HEK293 (cell line): ENCODE data around the gene CHST14.

ENCODE experiments used
- CTCF ChIA-PET: fragments of 350-600 bp; formaldehyde crosslinking; extraction: SDS; loops from one replicate; lab custom pipeline; 2021; ENCODE audit warnings: antibody characterized with exemption; lab: Yijun Ruan, JAX
- POLR2A ChIA-PET: fragments of 300-600 bp; formaldehyde crosslinking; extraction: SDS; loops from one replicate; lab custom pipeline; 2020; ENCODE audit warnings: antibody characterized with exemption, inconsistent platforms; lab: Yijun Ruan, JAX
- H3K27ac ChIP-seq: fragments of 200-500 bp; sonication (Bioruptor generic); 2 replicates; pipeline ENCODE4 v1.5.1; 2014; ENCODE audit warnings: low read depth, low read length, control low read depth, inconsistent platforms; ENCODE audit errors: extremely low read depth
- H3K36me3 ChIP-seq, 2 experiments: fragments of 200-500 bp in 1 of 2; sonication (Bioruptor generic) in 1 of 2; 1 replicate in 1 of 2; 2 replicates in 1 of 2; pipeline ENCODE4 v1.5.1; 2014 to 2017; ENCODE audit warnings: inconsistent platforms in 2 of 2, low read length in 2 of 2; ENCODE audit not compliant: control insufficient read depth in 2 of 2, insufficient read depth in 1 of 2
- H3K4me1 ChIP-seq: fragments of 200-500 bp; sonication (Bioruptor generic); 2 replicates; pipeline ENCODE4 v1.5.1; 2014; ENCODE audit warnings: mild to moderate bottlenecking, low read length, inconsistent platforms; ENCODE audit not compliant: control insufficient read depth, insufficient read depth
- H3K4me3 ChIP-seq: 2 replicates; pipeline ENCODE4 v1.5.1; 2011; ENCODE audit warnings: low read depth, mild to moderate bottlenecking, control low read depth, low read length, moderate library complexity
- H3K9me3 ChIP-seq: fragments of 200-500 bp; sonication (Bioruptor generic); 2 replicates; pipeline ENCODE4 v1.5.1; 2014; ENCODE audit warnings: low read depth, low read length, inconsistent platforms; ENCODE audit not compliant: control insufficient read depth, insufficient read depth
- EGR2 ChIP-seq: fragments of 450-650 bp; formaldehyde crosslinking; IDR thresholded peaks from 2 replicates; pipeline ENCODE4 v1.5.1; 2016; ENCODE audit warnings: low read depth, missing biosample characterization, missing genetic modification characterization
- GLIS1 ChIP-seq: fragments of 450-650 bp; formaldehyde crosslinking; IDR thresholded peaks from 2 replicates; pipeline ENCODE4 v1.5.1; 2016; ENCODE audit warnings: missing biosample characterization, missing genetic modification characterization
- SP2 ChIP-seq: fragments of 450-650 bp; formaldehyde crosslinking; IDR thresholded peaks from 2 replicates; pipeline ENCODE4 v1.5.1; 2016; ENCODE audit warnings: missing biosample characterization, missing genetic modification characterization
- TSHZ1 ChIP-seq: fragments of 450-650 bp; formaldehyde crosslinking; IDR thresholded peaks from 2 replicates; pipeline ENCODE4 v1.5.1; 2016; ENCODE audit warnings: missing biosample characterization, missing genetic modification characterization, borderline replicate concordance
- ZBTB20 ChIP-seq: fragments of 450-650 bp; formaldehyde crosslinking; IDR thresholded peaks from 2 replicates; pipeline ENCODE4 v1.5.1; 2016; ENCODE audit warnings: missing biosample characterization, missing genetic modification characterization
- ZFHX2 ChIP-seq: fragments of 450-650 bp; formaldehyde crosslinking; conservative IDR thresholded peaks from 2 replicates; pipeline ENCODE4 v1.5.1; 2016; ENCODE audit warnings: missing biosample characterization, missing genetic modification characterization
- ZFP41 ChIP-seq: fragments of 450-650 bp; formaldehyde crosslinking; IDR thresholded peaks from 2 replicates; pipeline ENCODE4 v1.5.1; 2016; ENCODE audit warnings: missing biosample characterization, missing genetic modification characterization, borderline replicate concordance
- ZIC2 ChIP-seq: fragments of 450-650 bp; formaldehyde crosslinking; IDR thresholded peaks from 2 replicates; pipeline ENCODE4 v1.5.1; 2016; ENCODE audit warnings: missing biosample characterization, missing genetic modification characterization
- ZNF174 ChIP-seq: fragments of 450-650 bp; formaldehyde crosslinking; IDR thresholded peaks from 2 replicates; pipeline ENCODE4 v1.5.0; 2017; ENCODE audit warnings: missing biosample characterization, mild to moderate bottlenecking, missing genetic modification characterization
- ZNF2 ChIP-seq: fragments of 450-650 bp; formaldehyde crosslinking; IDR thresholded peaks from 2 replicates; pipeline ENCODE4 v1.5.1; 2016; ENCODE audit warnings: missing biosample characterization, missing genetic modification characterization
- ZNF214 ChIP-seq: fragments of 450-650 bp; formaldehyde crosslinking; IDR thresholded peaks from 2 replicates; pipeline ENCODE4 v1.5.1; 2017; ENCODE audit warnings: missing biosample characterization, mild to moderate bottlenecking, missing genetic modification characterization, borderline replicate concordance
- ZNF335 ChIP-seq: fragments of 450-650 bp; formaldehyde crosslinking; conservative IDR thresholded peaks from 2 replicates; pipeline ENCODE4 v1.5.1; 2016; ENCODE audit warnings: missing biosample characterization, missing genetic modification characterization
- ZNF354C ChIP-seq: fragments of 450-650 bp; formaldehyde crosslinking; IDR thresholded peaks from 2 replicates; pipeline ENCODE4 v1.5.1; 2016; ENCODE audit warnings: missing biosample characterization, missing genetic modification characterization, low read depth, borderline replicate concordance
- ZNF701 ChIP-seq: fragments of 450-650 bp; formaldehyde crosslinking; IDR thresholded peaks from 2 replicates; pipeline ENCODE4 v1.5.1; 2016; ENCODE audit warnings: missing biosample characterization, missing genetic modification characterization
- TF ChIP-seq, protein P1 (sequence below): fragments of 450-650 bp; formaldehyde crosslinking; IDR thresholded peaks from 2 replicates; pipeline ENCODE4 v1.5.1; 2017; ENCODE audit warnings: missing biosample characterization, missing genetic modification characterization
- TF ChIP-seq, protein P2 (sequence below): fragments of 450-650 bp; formaldehyde crosslinking; IDR thresholded peaks from 2 replicates; pipeline ENCODE4 v1.5.1; 2016; ENCODE audit warnings: missing biosample characterization, missing genetic modification characterization

CHST14 gene

DNA sequence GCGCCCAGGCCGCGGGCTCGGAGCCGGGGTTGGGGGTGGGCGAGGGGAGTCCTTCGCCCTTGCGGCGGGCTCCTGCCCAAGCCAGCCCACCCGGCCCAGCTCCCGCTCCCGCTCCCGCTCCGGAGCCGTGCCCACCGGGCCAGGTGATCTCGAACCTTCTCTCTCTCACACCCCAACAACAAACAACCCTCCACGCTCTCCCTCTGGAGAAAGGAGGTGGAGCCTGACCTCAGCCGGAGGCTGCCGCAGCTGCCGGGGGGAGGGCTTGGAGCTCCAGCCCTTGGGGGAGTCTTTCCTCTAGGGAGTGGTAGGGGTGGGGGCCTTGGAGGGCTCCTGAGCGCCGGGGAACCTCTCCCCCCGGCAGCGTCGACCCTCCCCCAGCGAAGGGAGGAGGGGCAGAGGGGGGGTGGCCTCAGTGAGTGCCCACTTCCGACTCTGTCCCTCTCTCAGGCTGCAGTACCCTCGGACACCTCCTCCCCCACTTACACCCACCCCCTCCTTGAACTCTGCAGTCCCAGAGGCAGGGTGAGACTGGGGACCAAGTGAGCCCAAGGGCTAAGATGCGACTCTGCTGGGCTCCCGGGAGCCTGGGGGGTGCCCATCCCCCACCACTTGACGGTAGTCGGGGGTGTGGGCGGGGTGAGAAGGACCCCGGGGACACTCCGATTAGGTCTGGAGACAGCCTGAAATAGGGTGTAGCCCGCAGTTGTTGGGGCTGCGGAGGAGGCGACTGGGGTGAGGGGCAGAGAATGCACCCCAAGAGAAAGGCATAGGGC is 34.5 kb upstream of the CHST14 start (continued):
- TF ChIP-seq ZNF174 (tag by site-specific recombination) = no peak

- H3K9me3 ChIP-seq = no peaks in the 10 kb centered on the region
- H3K4me3 ChIP-seq = no peak overlapping the region
- H3K36me3 ChIP-seq = no peaks in the 10 kb centered on the region
- TF ChIP-seq, protein P1, sequence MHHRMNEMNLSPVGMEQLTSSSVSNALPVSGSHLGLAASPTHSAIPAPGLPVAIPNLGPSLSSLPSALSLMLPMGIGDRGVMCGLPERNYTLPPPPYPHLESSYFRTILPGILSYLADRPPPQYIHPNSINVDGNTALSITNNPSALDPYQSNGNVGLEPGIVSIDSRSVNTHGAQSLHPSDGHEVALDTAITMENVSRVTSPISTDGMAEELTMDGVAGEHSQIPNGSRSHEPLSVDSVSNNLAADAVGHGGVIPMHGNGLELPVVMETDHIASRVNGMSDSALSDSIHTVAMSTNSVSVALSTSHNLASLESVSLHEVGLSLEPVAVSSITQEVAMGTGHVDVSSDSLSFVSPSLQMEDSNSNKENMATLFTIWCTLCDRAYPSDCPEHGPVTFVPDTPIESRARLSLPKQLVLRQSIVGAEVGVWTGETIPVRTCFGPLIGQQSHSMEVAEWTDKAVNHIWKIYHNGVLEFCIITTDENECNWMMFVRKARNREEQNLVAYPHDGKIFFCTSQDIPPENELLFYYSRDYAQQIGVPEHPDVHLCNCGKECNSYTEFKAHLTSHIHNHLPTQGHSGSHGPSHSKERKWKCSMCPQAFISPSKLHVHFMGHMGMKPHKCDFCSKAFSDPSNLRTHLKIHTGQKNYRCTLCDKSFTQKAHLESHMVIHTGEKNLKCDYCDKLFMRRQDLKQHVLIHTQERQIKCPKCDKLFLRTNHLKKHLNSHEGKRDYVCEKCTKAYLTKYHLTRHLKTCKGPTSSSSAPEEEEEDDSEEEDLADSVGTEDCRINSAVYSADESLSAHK (tag by site-specific recombination) = 0 out of 2 replicates have a peak, but pooled peaks have one; percentile 21
- peak; percentile 29 for TF ChIP-seq ZBTB20 (tag by site-specific recombination)
- TF ChIP-seq ZNF214 (tag by site-specific recombination) = no peak
- peak; percentile 16; the same call in 1 of the 2 replicates for TF ChIP-seq ZNF335 (tag by site-specific recombination)
- no peak for TF ChIP-seq ZNF701 (tag by site-specific recombination)
- 0 out of 2 replicates have a peak, but pooled peaks have one; percentile 6 for TF ChIP-seq SP2
- no peak for TF ChIP-seq ZNF354C (tag by site-specific recombination)
- TF ChIP-seq, protein P2, sequence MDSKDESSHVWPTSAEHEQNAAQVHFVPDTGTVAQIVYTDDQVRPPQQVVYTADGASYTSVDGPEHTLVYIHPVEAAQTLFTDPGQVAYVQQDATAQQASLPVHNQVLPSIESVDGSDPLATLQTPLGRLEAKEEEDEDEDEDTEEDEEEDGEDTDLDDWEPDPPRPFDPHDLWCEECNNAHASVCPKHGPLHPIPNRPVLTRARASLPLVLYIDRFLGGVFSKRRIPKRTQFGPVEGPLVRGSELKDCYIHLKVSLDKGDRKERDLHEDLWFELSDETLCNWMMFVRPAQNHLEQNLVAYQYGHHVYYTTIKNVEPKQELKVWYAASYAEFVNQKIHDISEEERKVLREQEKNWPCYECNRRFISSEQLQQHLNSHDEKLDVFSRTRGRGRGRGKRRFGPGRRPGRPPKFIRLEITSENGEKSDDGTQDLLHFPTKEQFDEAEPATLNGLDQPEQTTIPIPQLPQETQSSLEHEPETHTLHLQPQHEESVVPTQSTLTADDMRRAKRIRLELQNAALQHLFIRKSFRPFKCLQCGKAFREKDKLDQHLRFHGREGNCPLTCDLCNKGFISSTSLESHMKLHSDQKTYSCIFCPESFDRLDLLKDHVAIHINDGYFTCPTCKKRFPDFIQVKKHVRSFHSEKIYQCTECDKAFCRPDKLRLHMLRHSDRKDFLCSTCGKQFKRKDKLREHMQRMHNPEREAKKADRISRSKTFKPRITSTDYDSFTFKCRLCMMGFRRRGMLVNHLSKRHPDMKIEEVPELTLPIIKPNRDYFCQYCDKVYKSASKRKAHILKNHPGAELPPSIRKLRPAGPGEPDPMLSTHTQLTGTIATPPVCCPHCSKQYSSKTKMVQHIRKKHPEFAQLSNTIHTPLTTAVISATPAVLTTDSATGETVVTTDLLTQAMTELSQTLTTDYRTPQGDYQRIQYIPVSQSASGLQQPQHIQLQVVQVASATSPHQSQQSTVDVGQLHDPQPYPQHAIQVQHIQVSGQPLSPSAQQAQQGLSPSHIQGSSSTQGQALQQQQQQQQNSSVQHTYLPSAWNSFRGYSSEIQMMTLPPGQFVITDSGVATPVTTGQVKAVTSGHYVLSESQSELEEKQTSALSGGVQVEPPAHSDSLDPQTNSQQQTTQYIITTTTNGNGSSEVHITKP (tag by site-specific recombination) = peak; percentile 28; the same call in 1 of the 2 replicates
- TF ChIP-seq, all 188 proteins: peak for 5
- POLR2A ChIA-PET = interaction anchor here (0.5 kb wide), 1 partner anchor 993 kb away, joined by 3 read pairs; no protein-coding TSS in a partner anchor
- H3K27ac ChIP-seq = no peak overlapping the region
- CTCF ChIA-PET = no interaction called here
- peaks cover 7% of the 10 kb centered on the region; the same call in 1 of the 2 replicates for H3K4me1 ChIP-seq
Observed at GRCh38 chr15:40436892-40437751, 33.7 kb upstream of the CHST14 start.

GRCh38 chr15:40437752-40438687 is 32.8 kb upstream of the CHST14 start:
- Histone ChIP-seq H3K4me3 (no peak overlapping the region), H3K36me3 (no peaks in the 10 kb centered on the region), H3K4me1 (peaks cover 9% of the 10 kb centered on the region), H3K9me3 (no peaks in the 10 kb centered on the region), H3K27ac (no peak overlapping the region)
- POLR2A ChIA-PET = interaction anchor here (0.5 kb wide), 1 partner anchor 992 kb away, joined by 3 read pairs; no protein-coding TSS in a partner anchor
- CTCF ChIA-PET = no interaction called here
- TF ChIP-seq TSHZ1 (tag by site-specific recombination) = no peak
- peak; percentile 70 for TF ChIP-seq EGR2
- TF ChIP-seq ZFP41 (tag by site-specific recombination) = no peak
- no peak for TF ChIP-seq ZNF2 (tag by site-specific recombination)
- TF ChIP-seq ZIC2 (tag by site-specific recombination) = 0 out of 2 replicates have a peak, but pooled peaks have one; percentile 8
- peak; percentile 62 for TF ChIP-seq ZFHX2
- peak; percentile 46; the same call in 1 of the 2 replicates for TF ChIP-seq GLIS1 (tag by site-specific recombination)
- TF ChIP-seq, all 188 proteins: peak for 4
